Measurements from ENCODE around the gene KCNIP1.
A peak's percentile ranks its signal among the peaks of the same experiment; 100 is the strongest.

GRCh38 chr5:170534177-170534576 is 30.4 kb downstream of the KCNIP1 start:
- TF ChIP-seq CTCF (IDR thresholded peaks at IDR 0.05) = no peak
- no peak for TF ChIP-seq POLR2A (IDR thresholded peaks at IDR 0.05)
- peak; percentile 45 for TF ChIP-seq POLR2AphosphoS5 (IDR thresholded peaks at IDR 0.05)
